Prostate gland (tissue), 2 donors: ENCODE data around the gene SLC7A11. TPM values are rescaled to one million over a fixed set of nuclear protein-coding genes. Genes with fewer than 3 reads are reported as not detected.

Source experiments
- DNase-seq: peaks from one replicate; pipeline ENCODE4 v3.0.0-alpha.2; 2019; ENCODE audit warnings: low spot score
- H3K27ac ChIP-seq, 2 donors: fragments of 200-600 bp; sonication (generic); 2 replicates each; pipeline ENCODE4 v1.5.1; 2017 to 2019
- H3K27me3 ChIP-seq: fragments of 200-600 bp; sonication (generic); replicated peaks from 2 replicates; pipeline ENCODE4 v1.5.1; 2019; ENCODE audit not compliant: insufficient read depth
- H3K36me3 ChIP-seq, 2 donors: fragments of 200-600 bp; sonication (generic); 1 replicate in 1 of 2; 2 replicates in 1 of 2; pipeline versions ENCODE4 v1.5.1 to v1.8.1; 2017 to 2019
- H3K4me1 ChIP-seq: fragments of 200-600 bp; sonication (generic); replicated peaks from 2 replicates; pipeline ENCODE4 v1.5.1; 2019
- H3K4me3 ChIP-seq, 2 donors: fragments of 200-600 bp; sonication (generic); 2 replicates each; pipeline ENCODE4 v1.5.1; 2017 to 2019
- H3K9me3 ChIP-seq: fragments of 200-600 bp; sonication (generic); 2 replicates; pipeline ENCODE4 v1.5.1; 2017
- CTCF ChIP-seq, 4 experiments: fragments of 200-600 bp in 2 of 4; fragments of 450-650 bp in 2 of 4; sonication (generic) in 2 of 4; IDR thresholded peaks; 1 replicate in 3 of 4; 2 replicates in 1 of 4; pipeline ENCODE4 v1.5.1; 2016 to 2019; ENCODE audit warnings: antibody characterized with exemption in 4 of 4, mild to moderate bottlenecking in 2 of 4, moderate library complexity in 2 of 4
- POLR2A ChIP-seq: fragments of 450-650 bp; IDR thresholded peaks from one replicate; pipeline ENCODE4 v1.6.1; 2016; ENCODE audit warnings: antibody characterized with exemption, mild to moderate bottlenecking
- POLR2AphosphoS5 ChIP-seq: sonication (generic); formaldehyde crosslinking; IDR thresholded peaks from one replicate; pipeline ENCODE4 v1.6.1; 2017; ENCODE audit warnings: antibody characterized with exemption
- WGBS: methylation state at CpG from one replicate; pipeline ENCODE4 v1.1.5; 2018; 5-methylcytosine and 5-hydroxymethylcytosine counted together
- intact Hi-C: fragments of 100-400 bp; cut with DNase I; formaldehyde crosslinking; loops from one replicate; pipeline ENCODE4 v1.14.2; 2022
- total RNA-seq, 2 donors: library from RNA; depleted of rRNA; stranded (reverse); fragments of >200 nt; gene quantifications; one replicate each; pipeline ENCODE4 v1.1.0, GENCODE V29; 2016

The SLC7A11 gene
- total RNA-seq, 2 donors from 2014 or later: 1.3 to 1.5 TPM

GRCh38 chr4:138162259-138162658 is 79.9 kb downstream of the SLC7A11 start:
- Histone ChIP-seq H3K9me3 (no peaks in the 10 kb centered on the region), H3K4me3 (no peak overlapping the region), H3K36me3 (no peaks in the 10 kb centered on the region), H3K27me3 (no peaks in the 10 kb centered on the region), H3K27ac (no peak overlapping the region), H3K4me1 (no peaks in the 10 kb centered on the region)
- DNase-seq: no peak
- no peak for TF ChIP-seq CTCF (IDR thresholded peaks at IDR 0.05)
- no peak for TF ChIP-seq POLR2A
- no peak for TF ChIP-seq POLR2AphosphoS5
- intact Hi-C loops: no loop called here

- no peak overlapping the region for H3K4me3 ChIP-seq
- intact Hi-C loops: no loop called here
- no peaks in the 10 kb centered on the region for H3K27me3 ChIP-seq
- 90% methylated on average over 2 of the region's 2 CpGs for WGBS
- no peak for DNase-seq
- TF ChIP-seq CTCF (IDR thresholded peaks at IDR 0.05) (no peak), POLR2AphosphoS5 (no peak), POLR2A (no peak)
- no peaks in the 10 kb centered on the region for H3K4me1 ChIP-seq
- no peaks in the 10 kb centered on the region for H3K9me3 ChIP-seq
- H3K27ac ChIP-seq: no peak overlapping the region
- no peaks in the 10 kb centered on the region for H3K36me3 ChIP-seq
These were observed 80.8 kb downstream of the SLC7A11 start for GRCh38 chr4:138161351-138161750.

- TF ChIP-seq POLR2AphosphoS5: no peak
- TF ChIP-seq CTCF (IDR thresholded peaks at IDR 0.05): no peak
- no peak for TF ChIP-seq POLR2A
- WGBS: 97% methylated on average over 2 of the region's 2 CpGs
- Histone ChIP-seq H3K4me3 (no peak overlapping the region), H3K4me1 (no peaks in the 10 kb centered on the region), H3K27me3 (no peaks in the 10 kb centered on the region), H3K36me3 (no peaks in the 10 kb centered on the region), H3K9me3 (no peaks in the 10 kb centered on the region), H3K27ac (no peak overlapping the region)
- intact Hi-C loops: no loop called here
- no peak for DNase-seq
These were observed 83.3 kb downstream of the SLC7A11 start for GRCh38 chr4:138158746-138159297.

GRCh38 chr4:138140879-138141278 is 101.3 kb downstream of the SLC7A11 start:
- intact Hi-C loops: no loop called here
- H3K27ac ChIP-seq: no peak overlapping the region
- H3K36me3 ChIP-seq: no peaks in the 10 kb centered on the region
- no peak overlapping the region for H3K4me3 ChIP-seq
- H3K4me1 ChIP-seq: no peaks in the 10 kb centered on the region
- TF ChIP-seq POLR2A: no peak
- no peak for TF ChIP-seq POLR2AphosphoS5
- no peak for TF ChIP-seq CTCF (IDR thresholded peaks at IDR 0.05)
- H3K27me3 ChIP-seq: no peaks in the 10 kb centered on the region
- H3K9me3 ChIP-seq: no peaks in the 10 kb centered on the region
- DNase-seq: no peak

GRCh38 chr4:138138774-138139173 is 103.4 kb downstream of the SLC7A11 start:
- H3K27me3 ChIP-seq: no peaks in the 10 kb centered on the region
- intact Hi-C loops: no loop called here
- no peak overlapping the region for H3K27ac ChIP-seq
- no peaks in the 10 kb centered on the region for H3K9me3 ChIP-seq
- no peak for DNase-seq
- no peaks in the 10 kb centered on the region for H3K36me3 ChIP-seq
- H3K4me1 ChIP-seq: no peaks in the 10 kb centered on the region
- 73% methylated on average over 2 of the region's 2 CpGs for WGBS
- no peak overlapping the region for H3K4me3 ChIP-seq
- no peak for TF ChIP-seq POLR2AphosphoS5
- TF ChIP-seq CTCF (IDR thresholded peaks at IDR 0.05): no peak
- TF ChIP-seq POLR2A: no peak
